HepG2 (cell line): Measurements from ENCODE around the gene DPH2. TPM values are rescaled to one million over a fixed set of nuclear protein-coding genes. Genes with fewer than 3 reads are reported as not detected.

Source experiments
- HNRNPLL ChIP-seq: fragments of 200-400 bp; formaldehyde crosslinking; IDR thresholded peaks from 2 replicates; pipeline ENCODE4 v1.6.1; 2017; ENCODE audit warnings: mild to moderate bottlenecking, low read depth, low read length; ENCODE audit not compliant: poor library complexity, severe bottlenecking
- KLF9 ChIP-seq: IDR thresholded peaks from 2 replicates; pipeline ENCODE4 v1.6.1; 2016; ENCODE audit warnings: low read depth
- SIX1 ChIP-seq: sonication (generic); formaldehyde crosslinking; IDR thresholded peaks from 2 replicates; pipeline ENCODE4 v1.4.0; 2020; ENCODE audit warnings: missing genetic modification reagents, borderline replicate concordance
- SP2 ChIP-seq: sonication (generic); formaldehyde crosslinking; IDR thresholded peaks from 2 replicates; pipeline ENCODE4 v1.5.1; 2020; ENCODE audit warnings: mild to moderate bottlenecking, missing genetic modification reagents
- TRIM24 ChIP-seq: sonication (generic); formaldehyde crosslinking; IDR thresholded peaks from 2 replicates; pipeline ENCODE4 v1.8.0; 2022; ENCODE audit warnings: mild to moderate bottlenecking, missing genetic modification reagents
- ZBTB1 ChIP-seq: sonication (generic); formaldehyde crosslinking; IDR thresholded peaks from 2 replicates; pipeline ENCODE4 v1.4.0; 2020; ENCODE audit warnings: missing genetic modification reagents, borderline replicate concordance
- ZFP36L1 ChIP-seq: sonication (generic); formaldehyde crosslinking; IDR thresholded peaks from 2 replicates; pipeline ENCODE4 v1.8.0; 2022; ENCODE audit warnings: mild to moderate bottlenecking, missing genetic modification reagents, moderate library complexity
- ZNF274 ChIP-seq: sonication (generic); formaldehyde crosslinking; IDR thresholded peaks from 2 replicates; pipeline ENCODE4 v1.5.1; 2020; ENCODE audit warnings: mild to moderate bottlenecking, missing genetic modification reagents
- ZNF317 ChIP-seq: sonication (generic); formaldehyde crosslinking; IDR thresholded peaks from 2 replicates; pipeline ENCODE4 v1.5.0; 2020; ENCODE audit warnings: mild to moderate bottlenecking, missing genetic modification reagents
- ZNF761 ChIP-seq: sonication (generic); formaldehyde crosslinking; conservative IDR thresholded peaks from 2 replicates; pipeline ENCODE4 v1.4.0; 2020; ENCODE audit warnings: mild to moderate bottlenecking, missing genetic modification reagents
- polyA plus RNA-seq, 8 experiments: library from polyadenylated mRNA; depleted of rRNA in 3 of 8; stranded (reverse) in 7 of 8; unstranded in 1 of 8; fragments of >200 nt; fragmentation: Illumina TruSeq in 4 of 8; extraction: Trizol in 4 of 8; gene quantifications; 2 replicates each; pipeline versions ENCODE4 v1.2.1 to v1.2.3, GENCODE V29; 2011 to 2016; ENCODE audit warnings: low read depth in 4 of 8, missing spikeins in 1 of 8, mixed read lengths in 1 of 8; ENCODE audit not compliant: insufficient read depth in 1 of 8
- total RNA-seq, 5 experiments: library from RNA; depleted of rRNA; stranded (reverse); fragments of >200 nt; fragmentation: Illumina TruSeq; extraction: Trizol; gene quantifications; 2 replicates each; pipeline ENCODE4 v1.2.3, GENCODE V29; 2016; ENCODE audit warnings: low read depth in 1 of 5
- TF ChIP-seq, protein P1 (sequence below): IDR thresholded peaks from 2 replicates; pipeline ENCODE4 v1.6.1; 2016; ENCODE audit warnings: low read depth, control low read depth
- TF ChIP-seq, protein P2 (sequence below): sonication (generic); formaldehyde crosslinking; conservative IDR thresholded peaks from 2 replicates; pipeline ENCODE4 v1.4.0; 2020; ENCODE audit warnings: missing genetic modification reagents
- TF ChIP-seq, protein P3 (sequence below): sonication (generic); formaldehyde crosslinking; IDR thresholded peaks from 2 replicates; pipeline ENCODE4 v1.9.0; 2021; ENCODE audit warnings: missing genetic modification reagents, borderline replicate concordance
- TF ChIP-seq, protein P4 (sequence below): sonication (generic); formaldehyde crosslinking; conservative IDR thresholded peaks from 2 replicates; pipeline ENCODE4 v1.8.0; 2022; ENCODE audit warnings: mild to moderate bottlenecking, moderate library complexity, missing genetic modification reagents

DPH2 gene
- total and polyA plus RNA-seq, 2 of the 13 experiments (the other 11 are each of a cell fraction or from before 2014, with no cell fraction given): 32.2 to 38.3 TPM

DNA sequence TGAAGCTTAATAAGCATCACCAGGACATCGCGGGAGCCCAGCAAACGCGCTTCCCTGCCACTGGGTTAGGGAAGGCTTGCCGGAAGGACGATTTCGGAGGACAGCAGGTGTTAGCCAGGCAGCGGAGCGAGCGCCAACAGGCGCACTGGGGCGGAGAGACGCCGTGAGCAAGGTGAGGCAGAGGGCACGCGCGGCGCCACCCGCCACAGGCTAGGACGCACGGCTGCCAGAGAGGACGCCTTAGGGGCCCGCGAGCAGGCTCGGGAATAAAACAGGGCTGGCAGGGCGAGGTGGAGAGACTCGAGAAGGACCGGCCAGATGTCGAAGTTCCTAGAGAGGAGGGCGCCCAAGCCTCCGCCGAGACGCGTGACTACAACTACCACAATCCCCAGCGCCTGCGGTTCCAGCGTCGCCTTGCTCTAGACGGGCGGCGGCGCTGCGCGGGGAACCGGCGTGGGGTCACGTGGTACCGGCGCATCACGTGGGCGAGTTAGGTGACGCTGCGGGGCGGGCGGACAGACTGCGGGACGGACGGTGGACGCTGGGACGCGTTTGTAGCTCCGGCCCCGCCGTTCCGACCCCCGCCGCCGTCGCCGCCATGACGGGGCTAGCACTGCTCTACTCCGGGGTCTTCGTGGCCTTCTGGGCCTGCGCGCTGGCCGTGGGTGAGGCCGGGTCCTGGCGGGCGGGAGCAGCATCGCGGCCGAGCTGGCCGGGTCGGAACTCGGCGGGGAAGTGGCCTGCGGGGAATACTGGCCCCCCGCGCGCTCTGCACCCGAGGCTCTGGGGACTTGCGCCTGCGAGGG lies 4.8 kb downstream of the DPH2 start, which contains the start of gene ATP6V0B (continued):
- TF ChIP-seq, protein P1, sequence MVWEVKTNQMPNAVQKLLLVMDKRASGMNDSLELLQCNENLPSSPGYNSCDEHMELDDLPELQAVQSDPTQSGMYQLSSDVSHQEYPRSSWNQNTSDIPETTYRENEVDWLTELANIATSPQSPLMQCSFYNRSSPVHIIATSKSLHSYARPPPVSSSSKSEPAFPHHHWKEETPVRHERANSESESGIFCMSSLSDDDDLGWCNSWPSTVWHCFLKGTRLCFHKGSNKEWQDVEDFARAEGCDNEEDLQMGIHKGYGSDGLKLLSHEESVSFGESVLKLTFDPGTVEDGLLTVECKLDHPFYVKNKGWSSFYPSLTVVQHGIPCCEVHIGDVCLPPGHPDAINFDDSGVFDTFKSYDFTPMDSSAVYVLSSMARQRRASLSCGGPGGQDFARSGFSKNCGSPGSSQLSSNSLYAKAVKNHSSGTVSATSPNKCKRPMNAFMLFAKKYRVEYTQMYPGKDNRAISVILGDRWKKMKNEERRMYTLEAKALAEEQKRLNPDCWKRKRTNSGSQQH (CRISPR knock-in tag): no peak
- no peak for TF ChIP-seq ZBTB1
- TF ChIP-seq TRIM24 (CRISPR knock-in tag): no peak
- TF ChIP-seq, protein P2, sequence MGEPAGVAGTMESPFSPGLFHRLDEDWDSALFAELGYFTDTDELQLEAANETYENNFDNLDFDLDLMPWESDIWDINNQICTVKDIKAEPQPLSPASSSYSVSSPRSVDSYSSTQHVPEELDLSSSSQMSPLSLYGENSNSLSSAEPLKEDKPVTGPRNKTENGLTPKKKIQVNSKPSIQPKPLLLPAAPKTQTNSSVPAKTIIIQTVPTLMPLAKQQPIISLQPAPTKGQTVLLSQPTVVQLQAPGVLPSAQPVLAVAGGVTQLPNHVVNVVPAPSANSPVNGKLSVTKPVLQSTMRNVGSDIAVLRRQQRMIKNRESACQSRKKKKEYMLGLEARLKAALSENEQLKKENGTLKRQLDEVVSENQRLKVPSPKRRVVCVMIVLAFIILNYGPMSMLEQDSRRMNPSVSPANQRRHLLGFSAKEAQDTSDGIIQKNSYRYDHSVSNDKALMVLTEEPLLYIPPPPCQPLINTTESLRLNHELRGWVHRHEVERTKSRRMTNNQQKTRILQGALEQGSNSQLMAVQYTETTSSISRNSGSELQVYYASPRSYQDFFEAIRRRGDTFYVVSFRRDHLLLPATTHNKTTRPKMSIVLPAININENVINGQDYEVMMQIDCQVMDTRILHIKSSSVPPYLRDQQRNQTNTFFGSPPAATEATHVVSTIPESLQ (CRISPR knock-in tag): no peak
- TF ChIP-seq ZNF317: 0 out of 2 replicates have a peak, but pooled peaks have one; percentile 25
- 0 out of 2 replicates have a peak, but pooled peaks have one; percentile 53 for TF ChIP-seq KLF9 (CRISPR knock-in tag)
- no peak for TF ChIP-seq SIX1 (CRISPR knock-in tag)
- 0 out of 2 replicates have a peak, but pooled peaks have one; percentile 58 for TF ChIP-seq ZFP36L1
- peak; percentile 35; the same call in 1 of the 2 replicates for TF ChIP-seq SP2 (CRISPR knock-in tag)
- peak; percentile 63; the same call in 1 of the 2 replicates for TF ChIP-seq ZNF274
- no peak for TF ChIP-seq ZNF761
- TF ChIP-seq, protein P3, sequence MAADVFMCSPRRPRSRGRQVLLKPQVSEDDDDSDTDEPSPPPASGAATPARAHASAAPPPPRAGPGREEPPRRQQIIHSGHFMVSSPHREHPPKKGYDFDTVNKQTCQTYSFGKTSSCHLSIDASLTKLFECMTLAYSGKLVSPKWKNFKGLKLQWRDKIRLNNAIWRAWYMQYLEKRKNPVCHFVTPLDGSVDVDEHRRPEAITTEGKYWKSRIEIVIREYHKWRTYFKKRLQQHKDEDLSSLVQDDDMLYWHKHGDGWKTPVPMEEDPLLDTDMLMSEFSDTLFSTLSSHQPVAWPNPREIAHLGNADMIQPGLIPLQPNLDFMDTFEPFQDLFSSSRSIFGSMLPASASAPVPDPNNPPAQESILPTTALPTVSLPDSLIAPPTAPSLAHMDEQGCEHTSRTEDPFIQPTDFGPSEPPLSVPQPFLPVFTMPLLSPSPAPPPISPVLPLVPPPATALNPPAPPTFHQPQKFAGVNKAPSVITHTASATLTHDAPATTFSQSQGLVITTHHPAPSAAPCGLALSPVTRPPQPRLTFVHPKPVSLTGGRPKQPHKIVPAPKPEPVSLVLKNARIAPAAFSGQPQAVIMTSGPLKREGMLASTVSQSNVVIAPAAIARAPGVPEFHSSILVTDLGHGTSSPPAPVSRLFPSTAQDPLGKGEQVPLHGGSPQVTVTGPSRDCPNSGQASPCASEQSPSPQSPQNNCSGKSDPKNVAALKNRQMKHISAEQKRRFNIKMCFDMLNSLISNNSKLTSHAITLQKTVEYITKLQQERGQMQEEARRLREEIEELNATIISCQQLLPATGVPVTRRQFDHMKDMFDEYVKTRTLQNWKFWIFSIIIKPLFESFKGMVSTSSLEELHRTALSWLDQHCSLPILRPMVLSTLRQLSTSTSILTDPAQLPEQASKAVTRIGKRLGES (CRISPR knock-in tag): no peak
- TF ChIP-seq, protein P4, sequence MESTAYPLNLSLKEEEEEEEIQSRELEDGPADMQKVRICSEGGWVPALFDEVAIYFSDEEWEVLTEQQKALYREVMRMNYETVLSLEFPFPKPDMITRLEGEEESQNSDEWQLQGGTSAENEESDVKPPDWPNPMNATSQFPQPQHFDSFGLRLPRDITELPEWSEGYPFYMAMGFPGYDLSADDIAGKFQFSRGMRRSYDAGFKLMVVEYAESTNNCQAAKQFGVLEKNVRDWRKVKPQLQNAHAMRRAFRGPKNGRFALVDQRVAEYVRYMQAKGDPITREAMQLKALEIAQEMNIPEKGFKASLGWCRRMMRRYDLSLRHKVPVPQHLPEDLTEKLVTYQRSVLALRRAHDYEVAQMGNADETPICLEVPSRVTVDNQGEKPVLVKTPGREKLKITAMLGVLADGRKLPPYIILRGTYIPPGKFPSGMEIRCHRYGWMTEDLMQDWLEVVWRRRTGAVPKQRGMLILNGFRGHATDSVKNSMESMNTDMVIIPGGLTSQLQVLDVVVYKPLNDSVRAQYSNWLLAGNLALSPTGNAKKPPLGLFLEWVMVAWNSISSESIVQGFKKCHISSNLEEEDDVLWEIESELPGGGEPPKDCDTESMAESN: peak; percentile 76
- peak; percentile 92 for TF ChIP-seq HNRNPLL
